Activated CD8-positive, alpha-beta memory T cell treated with anti-CD3 and anti-CD28 coated beads, Interleukin-2, amount 50 U/mL, for 1 hour (primary cell): ENCODE measurements around the gene PCNX3.

Source experiments
- DNase-seq: peaks from one replicate; pipeline ENCODE4 v3.0.0-alpha.2; 2020; ENCODE audit errors: extremely low read depth

PCNX3 gene

GRCh38 chr11:65639623-65640482 is 24.3 kb downstream of the PCNX3 start:
- DNase-seq: peak; percentile 81

GRCh38 chr11:65640483-65641296 is 25.1 kb downstream of the PCNX3 start:
- no peak for DNase-seq

GRCh38 chr11:65641297-65642013 is 25.9 kb downstream of the PCNX3 start:
- DNase-seq: no peak

GRCh38 chr11:65642014-65642671 is 26.6 kb downstream of the PCNX3 start:
- DNase-seq: no peak

GRCh38 chr11:65643971-65644370 is 28.4 kb downstream of the PCNX3 start:
- DNase-seq: no peak

GRCh38 chr11:65644837-65645236 is 29.3 kb downstream of the PCNX3 start:
- DNase-seq: no peak

GRCh38 chr11:65645710-65646109 is 30.1 kb downstream of the PCNX3 start:
- no peak for DNase-seq

- no peak for DNase-seq
Measured at GRCh38 chr11:65646288-65646957, 30.8 kb downstream of the PCNX3 start.

GRCh38 chr11:65646958-65647701 is 31.6 kb downstream of the PCNX3 start:
- DNase-seq: no peak

- DNase-seq: no peak
Measured at GRCh38 chr11:65648997-65649493, 33.5 kb downstream of the PCNX3 start.

- DNase-seq: no peak
Measured at GRCh38 chr11:65649656-65650546, 34.3 kb downstream of the PCNX3 start.

GRCh38 chr11:65650547-65651338 is 35.2 kb downstream of the PCNX3 start:
- no peak for DNase-seq

- DNase-seq: no peak
Measured at GRCh38 chr11:65651339-65651588, 35.7 kb downstream of the PCNX3 start.

- DNase-seq: no peak
Measured at GRCh38 chr11:65651589-65652510, 36.3 kb downstream of the PCNX3 start.

GRCh38 chr11:65652511-65653228 is 37.1 kb downstream of the PCNX3 start:
- DNase-seq: peak; percentile 84

- DNase-seq: no peak
Measured at GRCh38 chr11:65653229-65654225, 38.0 kb downstream of the PCNX3 start.
